ENCODE results near the gene CLK2.
"Not testable (repeated sequence)": the region's sequence is repeated elsewhere in the genome, so short reads cannot be mapped to it uniquely, and the experiment has no call there.

GRCh38 chr1:155291006-155291405, 17.7 kb upstream of the CLK2 start:
- not testable (repeated sequence) for TF ChIP-seq U2AF2 (IDR thresholded peaks at IDR 0.05; ENCODE audit: low read depth, low read length); LBX2 (CRISPR knock-in tag; IDR thresholded peaks at IDR 0.05; ENCODE audit: borderline replicate concordance); ZNF777 (CRISPR knock-in tag; IDR thresholded peaks at IDR 0.05); YY1 (IDR thresholded peaks at IDR 0.05; ENCODE audit: insufficient read depth, insufficient replicate concordance, low read depth, low read length); MAFG (CRISPR knock-in tag; IDR thresholded peaks at IDR 0.05); EZH2 (conservative IDR thresholded peaks at IDR 0.05; ENCODE audit: low read depth, low read length); HMGA1 (CRISPR knock-in tag; conservative IDR thresholded peaks at IDR 0.05); ZC3H13 (CRISPR knock-in tag; IDR thresholded peaks at IDR 0.05); SMC3 (IDR thresholded peaks at IDR 0.05; ENCODE audit: low read length); REPIN1 (CRISPR knock-in tag; IDR thresholded peaks at IDR 0.05; ENCODE audit: borderline replicate concordance, low read depth); ZBTB43 (CRISPR knock-in tag; conservative IDR thresholded peaks at IDR 0.05)
- TF ChIP-seq, protein P1, sequence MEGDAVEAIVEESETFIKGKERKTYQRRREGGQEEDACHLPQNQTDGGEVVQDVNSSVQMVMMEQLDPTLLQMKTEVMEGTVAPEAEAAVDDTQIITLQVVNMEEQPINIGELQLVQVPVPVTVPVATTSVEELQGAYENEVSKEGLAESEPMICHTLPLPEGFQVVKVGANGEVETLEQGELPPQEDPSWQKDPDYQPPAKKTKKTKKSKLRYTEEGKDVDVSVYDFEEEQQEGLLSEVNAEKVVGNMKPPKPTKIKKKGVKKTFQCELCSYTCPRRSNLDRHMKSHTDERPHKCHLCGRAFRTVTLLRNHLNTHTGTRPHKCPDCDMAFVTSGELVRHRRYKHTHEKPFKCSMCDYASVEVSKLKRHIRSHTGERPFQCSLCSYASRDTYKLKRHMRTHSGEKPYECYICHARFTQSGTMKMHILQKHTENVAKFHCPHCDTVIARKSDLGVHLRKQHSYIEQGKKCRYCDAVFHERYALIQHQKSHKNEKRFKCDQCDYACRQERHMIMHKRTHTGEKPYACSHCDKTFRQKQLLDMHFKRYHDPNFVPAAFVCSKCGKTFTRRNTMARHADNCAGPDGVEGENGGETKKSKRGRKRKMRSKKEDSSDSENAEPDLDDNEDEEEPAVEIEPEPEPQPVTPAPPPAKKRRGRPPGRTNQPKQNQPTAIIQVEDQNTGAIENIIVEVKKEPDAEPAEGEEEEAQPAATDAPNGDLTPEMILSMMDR (CRISPR knock-in tag; IDR thresholded peaks at IDR 0.05): not testable (repeated sequence)
- TF ChIP-seq, protein P2, sequence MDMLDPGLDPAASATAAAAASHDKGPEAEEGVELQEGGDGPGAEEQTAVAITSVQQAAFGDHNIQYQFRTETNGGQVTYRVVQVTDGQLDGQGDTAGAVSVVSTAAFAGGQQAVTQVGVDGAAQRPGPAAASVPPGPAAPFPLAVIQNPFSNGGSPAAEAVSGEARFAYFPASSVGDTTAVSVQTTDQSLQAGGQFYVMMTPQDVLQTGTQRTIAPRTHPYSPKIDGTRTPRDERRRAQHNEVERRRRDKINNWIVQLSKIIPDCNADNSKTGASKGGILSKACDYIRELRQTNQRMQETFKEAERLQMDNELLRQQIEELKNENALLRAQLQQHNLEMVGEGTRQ (IDR thresholded peaks at IDR 0.05; ENCODE audit: low read depth, low read length): not testable (repeated sequence)
- TF ChIP-seq, protein P2 (CRISPR knock-in tag; IDR thresholded peaks at IDR 0.05; ENCODE audit: borderline replicate concordance): not testable (repeated sequence)
- TF ChIP-seq, protein P3, sequence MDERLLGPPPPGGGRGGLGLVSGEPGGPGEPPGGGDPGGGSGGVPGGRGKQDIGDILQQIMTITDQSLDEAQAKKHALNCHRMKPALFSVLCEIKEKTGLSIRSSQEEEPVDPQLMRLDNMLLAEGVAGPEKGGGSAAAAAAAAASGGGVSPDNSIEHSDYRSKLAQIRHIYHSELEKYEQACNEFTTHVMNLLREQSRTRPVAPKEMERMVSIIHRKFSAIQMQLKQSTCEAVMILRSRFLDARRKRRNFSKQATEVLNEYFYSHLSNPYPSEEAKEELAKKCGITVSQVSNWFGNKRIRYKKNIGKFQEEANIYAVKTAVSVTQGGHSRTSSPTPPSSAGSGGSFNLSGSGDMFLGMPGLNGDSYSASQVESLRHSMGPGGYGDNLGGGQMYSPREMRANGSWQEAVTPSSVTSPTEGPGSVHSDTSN (CRISPR knock-in tag; IDR thresholded peaks at IDR 0.05): not testable (repeated sequence)

Data from HepG2 (cell line).